CD4-positive, CD25-positive, alpha-beta regulatory T cell (primary cell): ENCODE measurements around the gene TANC1. TPM values are rescaled to one million over a fixed set of nuclear protein-coding genes. Genes with fewer than 3 reads are reported as not detected.
A peak's percentile ranks its signal among the peaks of the same experiment; 100 is the strongest.

Source experiments
- ATAC-seq, 2 donors: fragments of 150-1000 bp; cut with Tn5 transposase; one replicate each; pipeline ENCODE4 v1.10.0; 2021; ENCODE audit warnings: low read depth in 2 of 2, moderate number of reproducible peaks in 2 of 2, moderate library complexity in 1 of 2
- DNase-seq, 3 donors: peaks; one replicate each; pipeline versions ENCODE4 v3.0.0 to v3.0.0-alpha.2; 2012 to 2022; ENCODE audit warnings: mixed read lengths in 1 of 3
- H3K27ac ChIP-seq: one replicate; pipeline ENCODE4 v1.7.0; 2013; ENCODE audit warnings: mild to moderate bottlenecking, low read length; ENCODE audit not compliant: insufficient read depth, poor library complexity, severe bottlenecking
- H3K27me3 ChIP-seq: one replicate; pipeline ENCODE4 v1.7.0; 2013; ENCODE audit warnings: low read length; ENCODE audit not compliant: control insufficient read depth, insufficient read depth
- H3K36me3 ChIP-seq: one replicate; pipeline ENCODE4 v1.7.0; 2013; ENCODE audit warnings: mild to moderate bottlenecking, low read length, moderate library complexity; ENCODE audit not compliant: control insufficient read depth, insufficient read depth
- H3K4me1 ChIP-seq: 2 replicates; pipeline ENCODE4 v1.7.0; 2013; ENCODE audit warnings: mild to moderate bottlenecking, low read length; ENCODE audit not compliant: insufficient read depth, control insufficient read depth, poor library complexity, severe bottlenecking
- H3K4me3 ChIP-seq: one replicate; pipeline ENCODE4 v1.7.0; 2013; ENCODE audit warnings: low read depth, mild to moderate bottlenecking, low read length, moderate library complexity
- H3K9me3 ChIP-seq, 2 experiments: 1 replicate in 1 of 2; 2 replicates in 1 of 2; pipeline ENCODE4 v1.7.0; 2013; ENCODE audit warnings: low read length in 2 of 2, mild to moderate bottlenecking in 1 of 2, moderate library complexity in 1 of 2; ENCODE audit not compliant: control insufficient read depth in 2 of 2
- H3K27ac Mint-ChIP-seq, 3 donors: one replicate each; pipeline ENCODE4 v1.8.0; 2020 to 2022; ENCODE audit warnings: mild to moderate bottlenecking in 3 of 3, mixed read lengths in 3 of 3, moderate library complexity in 2 of 3
- H3K27me3 Mint-ChIP-seq: one replicate; pipeline ENCODE4 v1.8.0; 2022; ENCODE audit warnings: mild to moderate bottlenecking, mixed read lengths
- H3K36me3 Mint-ChIP-seq: one replicate; pipeline ENCODE4 v1.8.0; 2020; ENCODE audit warnings: mixed read lengths
- H3K4me1 Mint-ChIP-seq, 4 donors: one replicate each; pipeline ENCODE4 v1.8.0; 2020 to 2022; ENCODE audit warnings: mixed read lengths in 4 of 4, mild to moderate bottlenecking in 1 of 4
- H3K4me3 Mint-ChIP-seq, 4 donors: one replicate each; pipeline ENCODE4 v1.8.0; 2020 to 2022; ENCODE audit warnings: mild to moderate bottlenecking in 4 of 4, mixed read lengths in 4 of 4, moderate library complexity in 3 of 4
- H3K9me3 Mint-ChIP-seq, 7 donors: one replicate each; pipeline ENCODE4 v1.8.0; 2020 to 2022; ENCODE audit warnings: mixed read lengths in 7 of 7, mild to moderate bottlenecking in 3 of 7, moderate library complexity in 2 of 7
- polyA plus RNA-seq, 4 donors: library from polyadenylated mRNA; unstranded; fragments of 300-500 nt; fragmentation: Illumina TruSeq; gene quantifications; one replicate each; pipeline ENCODE4 v1.2.3, GENCODE V29; 2021
- total RNA-seq: library from RNA; stranded (reverse); gene quantifications from one replicate; pipeline ENCODE4 v1.2.3, GENCODE V29; 2022

The TANC1 gene
- total and polyA plus RNA-seq, 5 donors from 2014 or later = 0.06 to 0.07 TPM; not detected in 3

DNA sequence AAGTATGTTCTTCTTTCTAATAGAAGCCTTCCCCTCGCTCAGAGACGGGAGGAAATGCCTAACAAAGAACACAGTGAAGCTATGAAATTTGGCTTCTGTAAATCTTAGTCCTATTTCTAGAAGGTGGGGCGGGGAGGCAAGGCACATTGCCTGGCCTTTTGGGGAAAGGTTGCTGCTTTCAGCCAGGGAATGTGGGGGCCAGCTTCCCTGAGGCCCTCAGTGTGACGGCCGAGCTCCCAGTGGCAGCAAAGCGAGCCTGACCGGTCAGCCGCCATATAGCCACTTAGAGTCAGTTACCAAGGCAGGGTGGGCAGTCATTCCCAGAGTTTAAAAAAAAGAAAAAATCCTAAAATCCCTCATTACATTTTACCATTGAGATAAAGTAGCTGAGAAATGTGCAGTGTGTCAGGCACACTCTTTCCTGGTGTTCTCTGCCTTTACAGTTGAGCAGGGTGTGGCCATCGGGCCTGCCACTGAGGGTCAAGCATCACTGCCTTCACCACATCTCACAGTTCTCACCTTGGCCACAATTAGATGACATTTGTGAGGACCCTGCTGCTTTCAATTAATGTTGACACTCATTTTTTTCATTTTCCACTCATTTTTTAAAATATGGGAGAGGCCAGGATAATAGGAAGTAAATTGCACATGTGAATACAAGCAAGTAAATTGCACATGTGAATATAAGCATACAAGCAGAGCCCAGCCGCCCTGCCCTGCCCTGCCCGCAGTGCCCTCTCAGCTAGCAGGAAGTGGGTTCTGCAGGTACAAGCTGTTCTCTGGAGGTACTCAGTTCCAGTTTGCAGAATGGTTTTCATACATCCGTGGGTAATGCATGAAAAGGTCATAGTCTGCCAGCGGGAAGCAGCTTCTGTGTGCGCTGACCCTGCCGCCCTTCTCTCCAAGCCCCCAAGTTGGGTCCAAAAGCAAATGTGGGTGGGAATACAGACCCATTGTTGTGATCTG is 241.2 kb downstream of the TANC1 start:
- H3K27ac ChIP-seq = no peak overlapping the region
- peaks cover 5% of the 10 kb centered on the region for H3K27me3 Mint-ChIP-seq
- no peaks in the 10 kb centered on the region for H3K9me3 Mint-ChIP-seq
- DNase-seq = peak in 2 of 3 donors; percentile 56 to 77
- H3K27me3 ChIP-seq = no peaks in the 10 kb centered on the region
- H3K4me3 Mint-ChIP-seq = peak overlapping the region in 3 of 4 donors; percentile 8 to 73 (median 68)
- peak; percentile 92 to 97 for ATAC-seq
- H3K4me1 ChIP-seq = peaks cover 13% of the 10 kb centered on the region
- peak overlapping the region; percentile 76 to 90 (median 78) for H3K27ac Mint-ChIP-seq
- no peaks in the 10 kb centered on the region for H3K36me3 ChIP-seq
- H3K9me3 ChIP-seq = no peaks in the 10 kb centered on the region
- peaks cover 6 to 23% (median 10%) of the 10 kb centered on the region in 4 donors for H3K4me1 Mint-ChIP-seq
- H3K36me3 Mint-ChIP-seq = peaks cover 4% of the 10 kb centered on the region
- H3K4me3 ChIP-seq = no peak overlapping the region

DNA sequence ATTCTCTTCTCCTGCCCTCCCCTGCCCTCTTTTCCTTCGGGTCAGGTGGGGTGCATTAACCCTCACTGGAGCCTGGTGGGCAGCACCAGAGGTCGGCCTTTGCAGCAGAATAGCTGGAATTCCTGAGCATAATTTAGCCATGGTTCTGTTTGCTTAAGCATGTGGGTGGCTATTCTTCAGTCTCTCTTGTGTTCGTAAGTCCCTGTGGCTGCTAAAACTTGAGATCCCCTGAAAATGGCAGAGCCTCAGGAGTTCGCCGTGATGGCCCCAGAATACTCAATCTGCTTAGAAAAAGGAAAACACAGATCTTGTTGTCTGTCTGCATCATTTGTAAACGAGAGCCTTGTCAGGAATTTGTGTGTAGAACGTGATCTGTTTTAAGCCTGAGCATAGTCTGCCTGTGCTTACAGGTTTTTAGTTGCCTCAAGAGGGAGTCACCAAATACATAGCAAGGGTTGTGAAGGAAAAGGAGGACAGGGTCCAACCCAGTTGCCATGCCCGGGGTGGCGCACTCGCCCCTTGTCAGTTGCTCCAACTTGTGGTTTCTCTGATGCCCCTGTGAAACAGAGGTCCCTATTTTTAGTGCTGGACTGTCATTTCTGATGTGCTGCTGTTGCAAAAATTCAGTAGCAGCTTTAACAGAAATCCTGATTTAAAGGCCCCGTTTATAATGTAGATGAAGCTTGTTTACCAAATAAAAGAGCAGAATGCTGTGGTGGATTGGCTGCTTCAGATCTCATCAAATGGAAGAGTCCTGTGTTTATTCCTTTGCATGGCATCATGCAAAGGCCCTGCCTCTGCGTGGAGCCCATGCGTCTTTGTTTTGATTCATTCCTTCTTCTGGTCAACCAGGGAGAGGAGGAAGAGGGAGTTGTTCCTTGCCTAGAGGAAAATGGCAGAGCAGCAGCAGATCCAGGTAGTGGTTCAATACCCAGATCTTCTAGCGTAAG is 243.3 kb downstream of the TANC1 start:
- Mint-ChIP-seq H3K27me3 (peaks cover 5% of the 10 kb centered on the region), H3K36me3 (no peaks in the 10 kb centered on the region), H3K4me1 (peaks cover 6 to 23% (median 10%) of the 10 kb centered on the region in 4 donors), H3K27ac (peak overlapping the region in 1 of 3 donors; percentile 60), H3K4me3 (peak overlapping the region in 1 of 4 donors; percentile 22), H3K9me3 (no peaks in the 10 kb centered on the region)
- no peaks in the 10 kb centered on the region for H3K27me3 ChIP-seq
- H3K36me3 ChIP-seq = no peaks in the 10 kb centered on the region
- peaks cover 13% of the 10 kb centered on the region for H3K4me1 ChIP-seq
- DNase-seq (no peak), ATAC-seq (no peak)
- H3K27ac ChIP-seq = no peak overlapping the region
- H3K4me3 ChIP-seq = no peak overlapping the region
- no peaks in the 10 kb centered on the region for H3K9me3 ChIP-seq

- Histone ChIP-seq H3K4me1 (peaks cover 13% of the 10 kb centered on the region), H3K9me3 (no peaks in the 10 kb centered on the region), H3K27ac (no peak overlapping the region), H3K27me3 (no peaks in the 10 kb centered on the region), H3K36me3 (no peaks in the 10 kb centered on the region), H3K4me3 (no peak overlapping the region)
- H3K4me1 Mint-ChIP-seq = peaks cover 6 to 23% (median 10%) of the 10 kb centered on the region in 4 donors
- no peaks in the 10 kb centered on the region for H3K36me3 Mint-ChIP-seq
- ATAC-seq (no peak), DNase-seq (no peak)
- no peak overlapping the region for H3K4me3 Mint-ChIP-seq
- no peak overlapping the region for H3K27ac Mint-ChIP-seq
- no peaks in the 10 kb centered on the region for H3K9me3 Mint-ChIP-seq
- H3K27me3 Mint-ChIP-seq = peaks cover 5% of the 10 kb centered on the region
These were observed 244.9 kb downstream of the TANC1 start for GRCh38 chr2:159213296-159213695.

- Histone ChIP-seq H3K9me3 (no peaks in the 10 kb centered on the region), H3K4me1 (peaks cover 11% of the 10 kb centered on the region), H3K4me3 (no peak overlapping the region), H3K27me3 (no peaks in the 10 kb centered on the region), H3K27ac (no peak overlapping the region), H3K36me3 (no peaks in the 10 kb centered on the region)
- DNase-seq = no peak
- Mint-ChIP-seq H3K4me3 (no peak overlapping the region), H3K27ac (peak overlapping the region in 2 of 3 donors; percentile 23 to 62), H3K9me3 (no peaks in the 10 kb centered on the region), H3K27me3 (peaks cover 5% of the 10 kb centered on the region), H3K36me3 (no peaks in the 10 kb centered on the region), H3K4me1 (peaks cover 6 to 14% (median 9%) of the 10 kb centered on the region in 4 donors)
- no peak for ATAC-seq
These were observed 246.0 kb downstream of the TANC1 start for GRCh38 chr2:159214325-159214865.

- ATAC-seq = no peak
- Histone ChIP-seq H3K9me3 (no peaks in the 10 kb centered on the region), H3K4me1 (peaks cover 4% of the 10 kb centered on the region), H3K27me3 (no peaks in the 10 kb centered on the region), H3K36me3 (no peaks in the 10 kb centered on the region), H3K4me3 (no peak overlapping the region), H3K27ac (no peak overlapping the region)
- peaks cover under 1 to 6% (median 2%) of the 10 kb centered on the region in 4 donors for H3K4me1 Mint-ChIP-seq
- no peaks in the 10 kb centered on the region for H3K36me3 Mint-ChIP-seq
- no peaks in the 10 kb centered on the region for H3K27me3 Mint-ChIP-seq
- H3K4me3 Mint-ChIP-seq = no peak overlapping the region
- no peak for DNase-seq
- no peaks in the 10 kb centered on the region for H3K9me3 Mint-ChIP-seq
- H3K27ac Mint-ChIP-seq = no peak overlapping the region
These were observed 246.7 kb downstream of the TANC1 start for GRCh38 chr2:159215116-159215515.

DNA sequence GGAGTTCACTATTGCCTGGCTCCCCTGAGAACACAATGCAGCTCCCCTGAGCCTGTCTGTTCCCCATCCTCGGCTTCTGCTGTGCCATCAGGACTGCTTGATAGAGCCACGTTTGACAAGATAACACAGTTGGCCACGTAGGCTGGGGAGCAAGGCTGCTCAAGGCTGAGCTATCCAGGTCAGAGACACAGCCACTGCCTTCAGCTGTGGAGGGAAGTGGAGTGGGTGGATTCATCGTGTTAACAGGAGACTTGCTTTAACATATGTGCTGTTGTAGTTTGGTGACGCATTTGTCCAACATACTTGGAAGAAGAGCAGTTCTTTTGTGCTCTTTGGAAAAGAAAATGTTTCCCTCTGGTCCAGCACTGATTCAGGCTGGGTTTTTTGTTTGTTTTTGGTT is 249.2 kb downstream of the TANC1 start:
- ATAC-seq = no peak
- H3K9me3 ChIP-seq = no peaks in the 10 kb centered on the region
- no peaks in the 10 kb centered on the region for H3K4me1 Mint-ChIP-seq
- H3K27me3 Mint-ChIP-seq = no peaks in the 10 kb centered on the region
- H3K4me3 ChIP-seq = no peak overlapping the region
- DNase-seq = no peak
- no peaks in the 10 kb centered on the region for H3K27me3 ChIP-seq
- no peaks in the 10 kb centered on the region for H3K36me3 Mint-ChIP-seq
- no peaks in the 10 kb centered on the region for H3K36me3 ChIP-seq
- no peaks in the 10 kb centered on the region for H3K4me1 ChIP-seq
- no peak overlapping the region for H3K27ac Mint-ChIP-seq
- peaks cover 0 to 2% (median 0%) of the 10 kb centered on the region in 7 donors for H3K9me3 Mint-ChIP-seq
- H3K4me3 Mint-ChIP-seq = no peak overlapping the region
- H3K27ac ChIP-seq = no peak overlapping the region

DNA sequence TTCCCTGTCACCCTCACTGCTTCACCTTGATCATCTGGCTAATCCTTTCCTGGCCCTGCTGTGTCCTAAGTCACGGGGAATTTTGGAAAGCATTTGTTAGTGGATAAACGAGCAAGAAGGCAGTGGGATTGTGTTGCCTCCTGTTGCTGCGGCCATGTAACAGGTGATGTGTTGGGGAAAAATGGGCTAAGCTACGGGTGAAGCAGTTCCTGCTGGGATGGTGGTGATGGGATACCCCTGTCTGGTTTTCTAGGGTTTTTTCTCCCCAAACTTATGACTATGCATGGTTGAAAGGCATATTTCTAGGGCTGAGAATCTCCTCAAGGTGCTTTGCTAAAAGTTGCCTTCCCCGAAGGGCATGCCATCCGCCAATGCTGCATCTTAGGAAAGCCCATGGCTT is 249.9 kb downstream of the TANC1 start:
- H3K27ac ChIP-seq = no peak overlapping the region
- no peaks in the 10 kb centered on the region for H3K4me1 Mint-ChIP-seq
- H3K4me1 ChIP-seq = no peaks in the 10 kb centered on the region
- H3K9me3 ChIP-seq = no peaks in the 10 kb centered on the region
- H3K9me3 Mint-ChIP-seq = peaks cover 0 to 2% (median 0%) of the 10 kb centered on the region in 7 donors
- no peaks in the 10 kb centered on the region for H3K36me3 ChIP-seq
- H3K36me3 Mint-ChIP-seq = no peaks in the 10 kb centered on the region
- H3K4me3 Mint-ChIP-seq = no peak overlapping the region
- no peaks in the 10 kb centered on the region for H3K27me3 ChIP-seq
- ATAC-seq = no peak
- peaks cover 4% of the 10 kb centered on the region for H3K27me3 Mint-ChIP-seq
- no peak overlapping the region for H3K4me3 ChIP-seq
- no peak overlapping the region for H3K27ac Mint-ChIP-seq
- no peak for DNase-seq
